ENCODE data around the gene KCNQ2. TPM values are rescaled to one million over a fixed set of nuclear protein-coding genes. Genes with fewer than 3 reads are reported as not detected.

The KCNQ2 gene
- total RNA-seq, 2 donors from 2014 or later = 1.8 to 3.0 TPM

DNA sequence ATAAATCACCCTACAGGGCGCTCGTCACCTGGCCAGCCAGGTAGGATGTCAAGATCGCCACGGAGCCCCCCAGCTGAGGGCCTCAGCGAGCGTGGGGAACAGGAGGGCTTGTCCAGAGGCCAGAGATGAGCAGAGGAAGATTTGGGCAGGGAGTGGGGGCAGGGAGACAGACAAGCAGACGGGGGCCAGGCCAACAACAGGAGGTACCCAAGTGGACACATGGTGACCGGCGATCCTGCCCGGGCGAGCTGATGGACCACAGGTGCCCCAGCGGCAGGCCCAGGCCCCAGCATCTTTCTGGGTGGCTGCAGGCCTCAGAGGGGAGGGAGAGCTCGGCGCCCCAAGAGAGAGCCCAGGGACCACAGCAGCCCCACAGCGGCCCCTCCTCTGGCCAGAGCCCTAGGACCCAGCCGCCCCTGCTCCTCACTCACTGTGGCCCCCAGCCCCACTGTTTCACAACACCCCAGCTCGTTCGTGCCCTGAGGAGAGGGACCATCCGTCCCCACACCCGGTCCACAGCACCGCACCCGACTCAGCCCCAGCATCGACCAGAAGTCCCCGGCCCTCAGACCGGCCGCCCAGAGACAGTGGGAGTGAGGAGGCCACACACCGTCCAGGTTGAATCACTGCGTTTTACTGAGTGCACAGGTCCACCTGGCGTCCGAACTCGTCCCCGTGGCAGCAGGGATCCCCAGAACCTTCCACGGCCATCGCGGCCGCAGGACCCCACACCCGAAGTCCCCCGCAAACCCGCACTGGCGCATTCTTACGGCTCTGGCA, 72.7 kb downstream of the KCNQ2 start:
- 66 to 69% methylated on average over 33 to 41 of the region's 41 CpGs for WGBS, 2 donors
- H3K27me3 ChIP-seq = no peaks in the 10 kb centered on the region
- H3K36me3 ChIP-seq (replicated peaks in 1 of 2; ENCODE audit: insufficient read depth in 1 of 2, low read depth in 2 of 2) = no peaks in the 10 kb centered on the region
- H3K9me3 ChIP-seq = no peaks in the 10 kb centered on the region
- intact Hi-C loops (cut with DNase I) = no loop called here
- no peak overlapping the region for H3K27ac ChIP-seq
- ATAC-seq (no peak), DNase-seq (no peak)
- no peaks in the 10 kb centered on the region for H3K4me1 ChIP-seq
- no peak for TF ChIP-seq CTCF (IDR thresholded peaks at IDR 0.05)
- TF ChIP-seq POLR2A (IDR thresholded peaks at IDR 0.05) = no peak
- no peak overlapping the region for H3K4me3 ChIP-seq

DNA sequence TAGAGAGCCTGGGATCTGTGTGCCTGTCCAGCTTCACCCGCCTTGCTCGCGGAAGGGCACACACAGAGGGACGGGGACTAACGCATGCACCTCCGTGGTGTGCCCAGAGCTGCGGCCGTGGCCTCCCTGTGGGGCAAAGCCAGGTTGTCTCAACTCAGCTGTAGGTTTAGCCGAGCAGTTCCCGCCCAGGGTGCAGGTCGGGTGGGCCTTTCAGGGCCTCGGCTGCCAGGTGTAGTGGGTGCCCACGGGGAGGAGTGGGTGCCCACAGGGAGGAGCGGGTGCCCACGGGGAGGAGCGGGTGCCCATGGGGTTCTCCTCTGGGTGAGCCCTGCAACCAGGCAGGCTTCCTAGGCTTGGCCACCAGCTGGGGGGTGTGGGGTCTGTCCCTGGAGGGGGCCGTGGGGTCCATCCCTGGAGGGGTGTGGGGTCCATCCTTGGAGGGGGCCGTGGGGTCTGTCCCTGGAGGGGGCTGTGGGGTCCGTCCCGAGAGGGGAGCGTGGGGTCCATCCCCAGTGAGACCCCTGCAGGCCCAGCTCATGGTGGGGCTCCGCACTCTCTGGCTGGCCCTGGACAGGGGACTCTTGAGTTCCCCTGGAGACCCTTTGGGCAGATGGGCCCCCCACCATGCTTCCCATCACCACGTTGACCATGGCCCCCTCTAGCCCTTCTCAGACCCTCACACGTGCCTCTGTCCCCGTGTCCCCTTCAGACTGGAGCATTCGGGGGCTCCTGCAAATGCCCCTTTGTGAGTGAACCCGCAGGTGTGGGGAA, 73.5 kb downstream of the KCNQ2 start:
- Histone ChIP-seq H3K9me3 (no peaks in the 10 kb centered on the region), H3K4me3 (no peak overlapping the region), H3K4me1 (no peaks in the 10 kb centered on the region), H3K27ac (no peak overlapping the region), H3K27me3 (no peaks in the 10 kb centered on the region), H3K36me3 (replicated peaks in 1 of 2; ENCODE audit: insufficient read depth in 1 of 2, low read depth in 2 of 2) (no peaks in the 10 kb centered on the region)
- TF ChIP-seq POLR2A (IDR thresholded peaks at IDR 0.05) (no peak), CTCF (IDR thresholded peaks at IDR 0.05) (no peak)
- 44 to 49% methylated on average over 8 to 26 of the region's 27 CpGs for WGBS, 2 donors
- intact Hi-C loops (cut with DNase I) = no loop called here
- no peak for DNase-seq
- ATAC-seq = no peak

DNA sequence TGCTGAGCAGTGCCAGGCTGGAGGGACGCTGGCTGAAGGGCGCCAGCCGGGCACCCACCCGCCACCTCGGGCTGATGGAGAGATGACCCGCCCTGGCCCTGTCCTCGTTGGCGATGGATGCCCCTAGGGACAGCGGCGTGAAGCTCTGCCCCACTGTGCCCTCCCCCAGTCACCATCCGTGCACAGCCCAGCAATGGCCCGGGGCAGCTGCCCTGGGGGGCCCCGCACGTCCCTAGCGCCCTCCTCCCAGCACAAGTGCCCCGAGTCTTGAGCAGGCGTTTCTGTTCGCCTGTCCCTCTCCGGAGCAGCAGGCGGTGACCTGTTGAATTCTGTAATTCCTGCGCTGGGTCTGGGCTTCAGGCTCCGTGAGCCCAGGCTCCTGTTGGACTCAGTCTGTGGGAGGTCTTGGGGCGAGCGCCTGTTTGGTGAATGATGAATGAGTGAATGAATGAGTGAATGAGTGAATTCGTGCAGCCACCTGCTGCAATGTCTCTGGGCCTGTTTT, 74.5 kb downstream of the KCNQ2 start:
- intact Hi-C loops (cut with DNase I) = no loop called here
- WGBS, 2 donors = 56 to 80% methylated on average over 11 to 14 of the region's 25 CpGs
- H3K36me3 ChIP-seq (replicated peaks in 1 of 2; ENCODE audit: insufficient read depth in 1 of 2, low read depth in 2 of 2) = no peaks in the 10 kb centered on the region
- TF ChIP-seq POLR2A (IDR thresholded peaks at IDR 0.05) (no peak), CTCF (IDR thresholded peaks at IDR 0.05) (no peak)
- DNase-seq (no peak), ATAC-seq (no peak)
- no peak overlapping the region for H3K4me3 ChIP-seq
- no peaks in the 10 kb centered on the region for H3K27me3 ChIP-seq
- H3K9me3 ChIP-seq = no peaks in the 10 kb centered on the region
- H3K4me1 ChIP-seq = no peaks in the 10 kb centered on the region
- no peak overlapping the region for H3K27ac ChIP-seq

GRCh38 chr20:63397155-63397843, 75.2 kb downstream of the KCNQ2 start:
- intact Hi-C loops (cut with DNase I) = no loop called here
- WGBS, 2 donors = 47 to 67% methylated on average over 4 to 30 of the region's 30 CpGs
- H3K27me3 ChIP-seq = no peaks in the 10 kb centered on the region
- H3K9me3 ChIP-seq = no peaks in the 10 kb centered on the region
- no peaks in the 10 kb centered on the region for H3K4me1 ChIP-seq
- no peak overlapping the region for H3K4me3 ChIP-seq
- TF ChIP-seq CTCF (IDR thresholded peaks at IDR 0.05) (no peak), POLR2A (IDR thresholded peaks at IDR 0.05) (no peak)
- no peak for DNase-seq
- no peak for ATAC-seq
- no peaks in the 10 kb centered on the region for H3K36me3 ChIP-seq (replicated peaks in 1 of 2; ENCODE audit: insufficient read depth in 1 of 2, low read depth in 2 of 2)
- H3K27ac ChIP-seq = no peak overlapping the region
